Measurements from ENCODE around the gene GNAS.

Gene GNAS

GRCh38 chr20:58883241-58883691 lies 30.8 kb downstream of the GNAS start:
- no peak for DNase-seq

- no peak for DNase-seq
Measured at GRCh38 chr20:58884966-58885365, 32.5 kb downstream of the GNAS start.

GRCh38 chr20:58886546-58886945 lies 34.0 kb downstream of the GNAS start:
- DNase-seq, result no peak

- DNase-seq, result no peak
Measured at GRCh38 chr20:58888103-58888502, 35.6 kb downstream of the GNAS start.

GRCh38 chr20:58888521-58889333 lies 36.2 kb downstream of the GNAS start:
- DNase-seq, result peak; percentile 10

- DNase-seq, result no peak
Measured at GRCh38 chr20:58889334-58889760, 36.8 kb downstream of the GNAS start.

GRCh38 chr20:58889798-58890517 lies 37.4 kb downstream of the GNAS start:
- DNase-seq, result no peak

DNA sequence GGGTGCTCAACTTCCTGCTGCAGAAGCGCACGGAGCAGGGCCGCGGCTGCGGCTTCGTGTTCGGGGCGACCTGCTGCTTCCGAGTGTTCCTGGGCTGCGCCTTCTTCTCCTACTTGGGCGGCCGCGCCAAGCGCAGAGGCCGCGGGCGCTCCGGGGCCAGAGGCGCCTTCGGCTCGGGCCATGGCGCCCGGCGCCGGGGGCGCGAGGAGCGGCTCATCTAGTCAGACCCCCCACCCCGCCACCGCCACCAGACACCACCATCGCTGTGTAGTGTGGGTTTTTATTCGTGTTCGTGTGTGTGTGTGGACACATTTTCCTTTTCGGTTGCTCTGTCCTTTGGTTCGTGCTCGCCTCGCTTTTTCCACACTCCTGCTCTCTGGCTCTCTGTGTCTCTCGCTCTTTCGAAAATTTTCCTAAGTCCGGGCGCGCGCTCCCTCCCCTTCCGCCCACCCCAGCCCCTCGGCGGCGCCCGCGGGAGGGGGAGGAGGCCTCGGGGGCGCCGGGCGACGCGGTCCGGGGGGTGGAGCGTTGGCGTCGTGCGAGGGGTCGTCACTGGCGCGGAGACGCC lies 38.1 kb downstream of the GNAS start:
- DNase-seq, result peak; percentile 53

DNA sequence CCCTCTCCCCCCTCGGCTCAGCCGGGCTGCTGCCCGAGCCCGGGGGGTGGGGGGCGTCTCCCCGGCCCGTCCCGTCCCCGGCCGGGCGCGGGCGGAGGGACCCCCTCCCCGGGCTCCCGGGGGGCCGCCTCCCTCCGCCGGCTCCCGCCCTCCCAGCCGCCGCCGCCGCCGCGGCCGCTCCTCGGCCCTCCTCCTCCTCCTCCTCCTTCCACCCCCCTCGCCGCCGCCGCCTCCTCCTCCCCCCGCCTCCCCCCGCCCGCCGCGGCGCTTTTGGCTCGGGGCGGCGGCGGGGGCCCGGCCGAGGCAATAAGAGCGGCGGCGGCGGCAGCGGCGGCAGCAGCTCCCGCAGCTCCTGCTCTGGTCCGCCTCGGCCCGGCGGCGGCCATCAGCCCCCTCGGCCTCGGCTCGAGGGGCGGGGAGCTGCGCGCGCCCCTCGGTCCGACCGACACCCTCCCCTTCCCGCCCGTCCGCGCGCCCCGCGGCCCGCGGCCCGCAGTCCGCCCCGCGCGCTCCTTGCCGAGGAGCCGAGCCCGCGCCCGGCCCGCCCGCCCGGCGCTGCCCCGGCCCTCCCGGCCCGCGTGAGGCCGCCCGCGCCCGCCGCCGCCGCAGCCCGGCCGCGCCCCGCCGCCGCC lies 38.7 kb downstream of the GNAS start:
- DNase-seq, result peak; percentile 29

- DNase-seq, result no peak
Measured at GRCh38 chr20:58891718-58892140, 39.2 kb downstream of the GNAS start.

GRCh38 chr20:58892141-58892931 lies 39.8 kb downstream of the GNAS start:
- DNase-seq, result peak; percentile 16

DNA sequence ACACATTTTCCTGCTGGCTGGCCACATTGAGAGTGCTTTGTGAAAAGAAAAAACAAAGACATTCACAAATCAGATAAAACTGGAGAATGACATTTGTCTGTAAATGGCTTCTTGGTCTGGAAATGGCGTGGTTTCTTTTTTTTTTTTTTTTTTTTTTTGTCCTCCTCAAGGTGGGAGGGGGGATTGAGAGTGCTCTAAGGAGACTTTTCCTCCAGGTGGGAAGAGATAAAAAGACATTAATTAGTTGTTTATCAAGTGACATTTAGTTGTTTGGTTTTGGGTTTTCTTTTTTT lies 40.4 kb downstream of the GNAS start:
- no peak for DNase-seq

DNA sequence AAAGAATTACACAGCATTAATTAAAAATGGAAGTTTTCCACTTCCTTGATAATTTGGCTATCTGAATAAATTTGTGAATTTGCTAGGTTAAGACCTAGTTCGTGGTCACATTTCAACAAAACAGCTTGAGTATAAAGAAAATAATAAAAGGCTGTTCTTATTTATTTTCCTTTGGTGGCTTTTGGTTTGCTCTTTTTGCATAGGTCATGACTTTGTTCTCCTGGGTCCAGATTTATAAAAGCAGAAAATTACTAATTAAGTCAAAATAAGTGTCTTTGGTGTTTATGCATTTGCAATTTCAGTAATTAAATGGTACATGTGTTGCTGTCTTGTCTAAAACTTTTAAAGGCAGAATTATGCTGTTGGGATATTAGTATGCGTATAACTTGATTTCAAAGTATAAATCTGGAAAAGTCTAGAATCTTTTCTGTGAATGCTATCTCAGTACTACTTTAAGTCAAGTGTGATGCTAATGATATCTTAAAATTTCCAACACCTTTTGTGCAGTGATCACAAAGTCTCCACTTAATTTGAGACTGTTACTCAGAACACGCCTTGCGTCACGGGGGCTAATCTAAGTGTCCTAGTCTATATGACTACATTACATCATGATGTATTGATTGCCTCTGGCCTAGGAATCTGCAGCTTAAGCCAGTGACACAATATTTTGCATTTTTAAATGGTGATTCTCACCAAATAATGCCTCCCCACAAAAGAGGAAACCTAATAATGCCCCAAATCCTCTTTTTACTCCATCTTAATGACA lies 41.0 kb downstream of the GNAS start:
- no peak for DNase-seq

GRCh38 chr20:58894652-58895447 lies 42.3 kb downstream of the GNAS start:
- DNase-seq, result no peak

- DNase-seq, result no peak
Measured at GRCh38 chr20:58895448-58896180, 43.1 kb downstream of the GNAS start.

GRCh38 chr20:58896820-58897219 lies 44.3 kb downstream of the GNAS start:
- DNase-seq, result no peak

GRCh38 chr20:58897488-58897887 lies 45.0 kb downstream of the GNAS start:
- no peak for DNase-seq

- DNase-seq, result no peak
Measured at GRCh38 chr20:58898629-58899408, 46.3 kb downstream of the GNAS start.

- no peak for DNase-seq
Measured at GRCh38 chr20:58899512-58899911, 47.0 kb downstream of the GNAS start.

DNA sequence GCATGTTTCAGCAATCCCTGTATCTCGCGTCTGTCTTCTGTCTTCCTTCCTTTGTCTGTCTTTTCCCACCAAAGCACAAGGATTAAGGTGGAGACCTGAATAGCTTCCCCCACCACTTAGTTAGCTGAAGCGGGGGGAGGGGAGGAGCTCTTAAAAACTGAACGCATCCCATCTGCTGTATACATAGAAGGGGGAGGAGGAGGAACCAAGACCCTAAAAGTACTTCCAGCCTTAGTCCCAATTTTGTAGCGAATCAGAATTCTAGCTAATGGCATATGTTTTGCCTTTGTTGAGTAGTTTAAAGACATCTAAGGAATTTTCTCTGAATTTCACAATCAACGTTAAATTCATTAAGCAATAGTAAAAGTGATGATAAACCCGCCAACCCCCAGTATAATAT lies 47.9 kb downstream of the GNAS start:
- no peak for DNase-seq
